DOHH2 (cell line): ENCODE results near the gene DOP1A.

Experiments used
- EZH2phosphoT487 ChIP-seq: fragments of 200-600 bp; sonication (generic); IDR thresholded peaks from 2 replicates; pipeline ENCODE4 v1.6.1; 2017; ENCODE audit warnings: borderline replicate concordance, mild to moderate bottlenecking, antibody characterized with exemption, low read length, moderate library complexity, mixed read lengths
- TF ChIP-seq, protein P1 (sequence below): fragments of 200-600 bp; sonication (generic); IDR thresholded peaks from one replicate; pipeline ENCODE4 v1.5.1; 2014; ENCODE audit warnings: antibody characterized with exemption, mild to moderate bottlenecking, low read depth, low read length; ENCODE audit not compliant: poor library complexity, severe bottlenecking

DNA sequence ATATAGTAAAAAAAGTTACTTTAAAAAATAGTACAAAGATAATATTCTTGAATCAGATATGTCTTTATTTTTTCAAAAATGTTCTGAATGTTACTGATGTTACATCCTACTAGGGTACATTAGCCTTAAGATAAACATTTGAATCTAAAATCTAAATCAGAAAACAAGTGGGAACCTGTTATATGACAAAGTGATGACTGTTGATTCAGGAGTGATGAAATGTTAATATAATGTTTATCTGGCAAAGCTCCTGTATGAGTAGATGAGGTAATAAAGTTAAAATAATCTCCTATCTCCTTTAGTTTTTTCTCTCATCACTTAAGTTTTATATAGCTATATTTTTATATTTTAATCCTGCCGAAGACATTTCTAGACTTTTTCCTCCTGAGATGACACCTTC, 4.2 kb downstream of the DOP1A start:
- TF ChIP-seq EZH2phosphoT487: no peak
- TF ChIP-seq, protein P1, sequence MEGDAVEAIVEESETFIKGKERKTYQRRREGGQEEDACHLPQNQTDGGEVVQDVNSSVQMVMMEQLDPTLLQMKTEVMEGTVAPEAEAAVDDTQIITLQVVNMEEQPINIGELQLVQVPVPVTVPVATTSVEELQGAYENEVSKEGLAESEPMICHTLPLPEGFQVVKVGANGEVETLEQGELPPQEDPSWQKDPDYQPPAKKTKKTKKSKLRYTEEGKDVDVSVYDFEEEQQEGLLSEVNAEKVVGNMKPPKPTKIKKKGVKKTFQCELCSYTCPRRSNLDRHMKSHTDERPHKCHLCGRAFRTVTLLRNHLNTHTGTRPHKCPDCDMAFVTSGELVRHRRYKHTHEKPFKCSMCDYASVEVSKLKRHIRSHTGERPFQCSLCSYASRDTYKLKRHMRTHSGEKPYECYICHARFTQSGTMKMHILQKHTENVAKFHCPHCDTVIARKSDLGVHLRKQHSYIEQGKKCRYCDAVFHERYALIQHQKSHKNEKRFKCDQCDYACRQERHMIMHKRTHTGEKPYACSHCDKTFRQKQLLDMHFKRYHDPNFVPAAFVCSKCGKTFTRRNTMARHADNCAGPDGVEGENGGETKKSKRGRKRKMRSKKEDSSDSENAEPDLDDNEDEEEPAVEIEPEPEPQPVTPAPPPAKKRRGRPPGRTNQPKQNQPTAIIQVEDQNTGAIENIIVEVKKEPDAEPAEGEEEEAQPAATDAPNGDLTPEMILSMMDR: no peak
